GM21367 (cell line): Measurements from ENCODE around the gene HJV.

ENCODE experiments used
- ATAC-seq: cut with Tn5 transposase; IDR thresholded peaks from one replicate; pipeline ENCODE4 v1.9.1; 2021; ENCODE audit not compliant: unreplicated experiment

Gene HJV

DNA sequence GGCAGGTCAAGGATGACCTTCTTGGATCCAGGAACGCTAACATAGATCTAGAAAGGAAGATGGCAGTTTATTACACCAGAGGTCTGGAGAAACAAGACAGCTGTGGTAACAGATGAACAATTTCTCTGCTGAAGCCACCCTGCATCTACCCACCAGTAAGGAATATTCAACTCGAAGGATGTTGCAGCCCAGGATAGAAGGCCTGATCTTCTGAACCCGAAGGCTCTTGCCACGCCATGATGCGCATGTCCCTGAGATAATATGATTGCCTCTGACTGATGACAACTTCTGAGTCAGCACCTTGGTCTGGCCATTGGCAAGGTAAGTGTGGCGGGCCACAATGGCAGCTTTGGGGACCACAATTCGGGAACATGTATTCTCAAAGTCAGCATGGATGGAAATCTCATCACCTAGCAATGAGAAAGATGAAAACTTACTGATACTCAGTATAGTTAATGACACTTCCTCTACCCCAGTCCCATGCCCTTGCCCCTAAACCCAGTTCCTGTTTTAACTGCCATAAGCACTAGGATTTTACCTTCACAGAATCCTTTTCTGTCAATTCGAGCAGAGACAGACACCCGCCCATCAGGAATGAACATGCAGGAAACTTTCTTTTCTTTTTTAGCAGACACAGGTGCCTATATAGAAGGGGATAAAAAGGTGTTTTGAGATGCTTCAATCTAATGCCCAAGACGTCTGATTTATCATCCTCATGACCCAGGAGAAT, 27.0 kb downstream of the HJV start:
- ATAC-seq, result no peak

- ATAC-seq, result no peak
Measured at GRCh38 chr1:145993618-145994390, 27.7 kb downstream of the HJV start.

DNA sequence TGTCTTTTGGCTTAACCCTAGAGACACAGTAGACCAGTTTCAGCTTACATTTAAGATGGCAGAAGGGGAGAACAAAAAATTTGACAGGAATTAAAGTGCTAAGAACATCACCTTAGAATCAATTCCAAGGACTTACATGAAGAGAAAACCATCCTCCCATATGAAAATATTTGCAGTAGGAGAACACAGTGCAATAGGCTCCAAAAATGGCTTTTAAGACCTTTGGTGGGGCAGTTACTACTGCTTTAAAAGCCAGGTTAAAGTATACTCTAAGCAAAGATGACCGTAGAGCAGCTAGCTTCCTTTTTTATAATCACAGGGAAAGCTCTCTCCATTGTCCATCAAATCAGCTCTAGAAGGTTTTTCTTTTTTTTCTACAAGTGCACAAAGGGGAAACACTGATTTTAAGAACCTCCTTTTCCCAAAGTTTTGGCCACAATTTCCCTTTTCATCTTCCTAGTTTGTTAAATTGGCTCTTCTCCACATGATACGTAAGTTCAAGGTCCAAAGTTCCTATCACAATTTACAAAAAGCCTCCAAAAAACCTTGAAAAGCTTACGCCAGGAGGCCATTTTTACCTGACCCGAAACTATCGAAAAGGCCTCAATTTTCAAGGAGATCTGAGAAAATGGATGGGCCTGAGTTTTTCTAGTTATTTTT, 28.4 kb downstream of the HJV start:
- no peak for ATAC-seq

- ATAC-seq, result no peak
Measured at GRCh38 chr1:145992502-145992936, 29.0 kb downstream of the HJV start.

- ATAC-seq, result no peak
Measured at GRCh38 chr1:145991735-145992412, 29.7 kb downstream of the HJV start.

DNA sequence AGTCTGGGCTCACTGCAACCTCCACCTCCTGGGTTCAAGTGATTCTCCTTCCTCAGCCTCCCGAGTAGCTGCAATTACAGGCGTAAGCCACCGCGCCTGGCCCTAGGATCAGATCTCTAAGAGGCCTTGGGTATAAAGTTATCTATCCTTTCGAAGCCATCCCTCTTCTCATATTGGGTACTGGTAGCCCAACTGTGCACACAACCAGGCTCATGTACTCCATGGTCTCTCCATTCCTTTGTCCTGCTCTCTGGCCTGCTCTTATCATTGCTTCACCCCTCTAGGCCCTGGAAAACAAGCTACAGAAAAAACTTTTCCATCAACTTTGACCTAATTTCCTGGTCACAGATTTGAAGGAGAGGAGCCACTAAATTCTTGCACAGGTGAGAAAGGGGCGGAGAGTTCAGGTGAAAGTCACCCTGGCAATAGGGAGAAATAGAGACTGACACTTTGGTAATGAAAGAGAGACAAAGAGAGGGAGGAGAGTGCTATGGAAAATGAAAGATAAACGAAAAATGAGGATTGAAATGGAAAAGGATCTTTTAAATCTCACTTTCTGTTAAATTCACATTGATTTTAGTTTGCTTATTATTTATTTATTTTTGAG, 31.2 kb downstream of the HJV start:
- ATAC-seq, result no peak

- no peak for ATAC-seq
Measured at GRCh38 chr1:145988773-145989172, 32.8 kb downstream of the HJV start.

GRCh38 chr1:145987926-145988325, 33.6 kb downstream of the HJV start:
- no peak for ATAC-seq

- ATAC-seq, result no peak
Measured at GRCh38 chr1:145986551-145986950, 35.0 kb downstream of the HJV start.

- ATAC-seq, result no peak
Measured at GRCh38 chr1:145985502-145986439, 35.8 kb downstream of the HJV start.

GRCh38 chr1:145985129-145985501, 36.4 kb downstream of the HJV start:
- ATAC-seq, result no peak

- no peak for ATAC-seq
Measured at GRCh38 chr1:145983960-145984830, 37.3 kb downstream of the HJV start.

DNA sequence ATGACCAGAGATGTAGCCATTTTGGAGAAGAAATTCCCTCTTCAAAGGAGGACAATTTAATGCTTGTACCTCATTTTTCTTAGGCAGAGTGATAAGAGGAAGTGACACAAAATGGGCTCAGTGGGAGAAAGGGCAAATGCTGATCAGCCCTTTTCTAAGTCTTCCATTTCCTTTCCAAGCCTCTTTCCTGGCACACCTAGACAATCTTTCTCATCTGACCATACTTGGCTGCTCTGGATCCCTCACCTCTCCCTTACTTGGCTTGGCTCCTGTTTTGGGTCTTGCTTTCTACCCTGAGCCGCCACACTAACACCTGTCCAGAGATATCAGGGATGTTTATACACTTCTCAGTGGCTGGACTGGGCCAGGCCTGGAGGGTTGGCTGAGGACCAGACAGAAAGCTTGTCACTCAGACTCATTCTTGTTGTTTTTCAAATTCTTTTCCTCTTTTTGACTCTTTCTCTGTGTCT, 38.3 kb downstream of the HJV start:
- ATAC-seq, result no peak

DNA sequence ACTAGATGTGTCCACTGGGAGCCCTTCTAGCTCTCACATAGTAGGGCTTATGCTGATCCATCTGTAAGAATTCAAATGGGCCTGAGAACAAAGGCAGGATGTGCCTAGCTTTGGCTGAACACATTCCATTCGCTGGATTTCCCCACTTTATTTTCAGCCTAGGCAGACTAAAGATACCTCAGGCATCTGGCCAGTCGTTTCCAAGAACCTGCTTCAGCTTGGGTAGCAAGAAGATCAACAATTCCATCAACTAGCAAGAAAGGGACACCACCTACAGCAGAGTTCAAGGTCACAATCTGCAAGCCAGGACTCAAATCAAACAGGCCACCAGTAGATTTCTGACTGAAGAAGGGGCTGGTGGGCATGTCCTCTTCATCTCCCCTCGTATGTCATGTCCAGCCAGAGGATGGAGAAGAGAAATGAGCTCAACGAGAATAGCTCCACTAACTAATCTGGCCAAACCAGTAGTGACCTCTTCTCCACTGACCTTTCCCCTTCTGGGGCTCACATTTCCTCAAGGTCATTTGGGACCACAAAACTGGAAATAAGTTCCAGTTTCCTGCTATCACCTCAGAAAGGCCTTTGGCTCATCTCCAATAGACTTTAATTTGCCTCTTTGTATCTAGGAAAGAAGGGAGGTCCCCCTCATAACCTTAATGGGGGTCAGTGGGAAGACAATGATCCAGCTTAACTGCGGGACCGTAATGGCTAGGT, 39.4 kb downstream of the HJV start:
- ATAC-seq, result no peak

DNA sequence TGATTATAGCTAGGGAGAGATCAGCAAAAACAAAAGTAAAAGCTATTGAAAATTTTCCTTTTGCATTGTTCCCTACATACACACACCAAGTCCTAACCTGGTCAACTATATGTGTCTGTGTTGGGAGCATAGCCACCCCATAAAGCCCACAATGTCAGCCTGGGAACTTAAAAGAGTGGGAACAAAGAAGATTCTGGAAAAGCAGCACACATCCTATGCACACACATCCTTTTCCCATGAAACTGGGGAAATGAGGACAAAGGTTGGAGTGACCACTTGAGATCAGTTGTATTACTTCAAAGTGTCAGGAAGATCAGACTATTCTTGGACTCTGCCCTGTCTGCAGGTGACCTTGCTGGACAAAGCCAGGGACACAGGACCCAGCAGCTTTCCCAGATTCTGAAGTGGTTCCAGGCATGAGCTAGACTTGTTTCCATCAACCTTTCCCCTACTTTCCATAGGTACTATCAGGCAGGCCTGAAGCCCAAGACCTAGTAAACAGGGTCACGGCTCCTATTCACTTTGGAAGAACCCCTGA, 41.0 kb downstream of the HJV start:
- ATAC-seq, result no peak

- no peak for ATAC-seq
Measured at GRCh38 chr1:145979746-145980456, 41.6 kb downstream of the HJV start.
